PC-3 (cell line): ENCODE measurements around the gene MSX1. TPM values are rescaled to one million over a fixed set of nuclear protein-coding genes. Genes with fewer than 3 reads are reported as not detected.

ENCODE experiments used
- ATAC-seq: fragments of 200-7000 bp; cut with Tn5 transposase; 2 replicates; pipeline ENCODE4 v1.9.1; 2020; ENCODE audit warnings: mild to moderate bottlenecking, moderate library complexity
- BruUV-seq: library from RNA; stranded (reverse); fragments of 400-500 nt; replicated peaks from 2 replicates; lab custom pipeline; 2021; lab: Mats Ljungman, UMichigan
- CTCF ChIA-PET: fragments of 300-600 bp; sonication (Branson Sonifier 250); formaldehyde crosslinking; loops from one replicate; lab custom pipeline; 2022; ENCODE audit warnings: antibody characterized with exemption; lab: Charles Lee
- POLR2A ChIA-PET: fragments of 300-600 bp; sonication (Branson Sonifier 250); formaldehyde crosslinking; loops from one replicate; lab custom pipeline; 2022; ENCODE audit warnings: antibody characterized with exemption; ENCODE audit not compliant: unreplicated experiment; lab: Charles Lee
- DNase-seq: peaks from one replicate; pipeline ENCODE4 v3.0.0-alpha.2; 2015
- H2AFZ ChIP-seq: fragments of 300-600 bp; sonication (generic); 2 replicates; pipeline ENCODE4 v1.6.0; 2016; ENCODE audit warnings: antibody characterized with exemption, low read length
- H3F3A ChIP-seq: fragments of 300-600 bp; sonication (generic); one replicate; pipeline ENCODE4 v1.6.0; 2017; ENCODE audit warnings: antibody characterized with exemption, low read length, control low read depth, mild to moderate bottlenecking; ENCODE audit not compliant: unreplicated experiment
- H3K27ac ChIP-seq: fragments of 300-600 bp; sonication (generic); 2 replicates; pipeline ENCODE4 v1.5.1; 2016; ENCODE audit warnings: mild to moderate bottlenecking, low read length
- H3K27me3 ChIP-seq: fragments of 300-600 bp; sonication (generic); 2 replicates; pipeline ENCODE4 v1.6.1; 2016; ENCODE audit warnings: low read length, mixed read lengths
- H3K36me3 ChIP-seq: fragments of 300-600 bp; sonication (generic); 2 replicates; pipeline ENCODE4 v1.6.1; 2016; ENCODE audit warnings: low read depth, mixed run types, low read length, mixed read lengths
- H3K4me1 ChIP-seq: fragments of 300-600 bp; sonication (generic); 2 replicates; pipeline ENCODE4 v1.5.1; 2016; ENCODE audit warnings: low read length; ENCODE audit not compliant: insufficient read depth
- H3K4me2 ChIP-seq: fragments of 300-600 bp; sonication (generic); 2 replicates; pipeline ENCODE4 v1.6.0; 2016; ENCODE audit warnings: low read length
- H3K4me3 ChIP-seq: fragments of 300-600 bp; sonication (generic); 2 replicates; pipeline ENCODE4 v1.5.1; 2016; ENCODE audit warnings: mild to moderate bottlenecking, low read length, mixed read lengths
- H3K79me2 ChIP-seq: fragments of 300-600 bp; sonication (generic); 2 replicates; pipeline ENCODE4 v1.6.1; 2017; ENCODE audit warnings: low read length, mixed read lengths
- H3K9ac ChIP-seq: fragments of 300-600 bp; sonication (generic); 2 replicates; pipeline ENCODE4 v1.6.0; 2016; ENCODE audit warnings: mild to moderate bottlenecking, low read length
- H3K9me2 ChIP-seq: fragments of 300-600 bp; sonication (generic); replicated peaks from 2 replicates; pipeline ENCODE4 v1.6.1; 2016; ENCODE audit warnings: mixed run types, low read length, mixed read lengths
- H3K9me3 ChIP-seq: fragments of 300-600 bp; sonication (generic); 2 replicates; pipeline ENCODE4 v1.6.1; 2016; ENCODE audit warnings: low read length, mixed read lengths
- H4K20me1 ChIP-seq: fragments of 300-600 bp; sonication (generic); 2 replicates; pipeline ENCODE4 v1.6.1; 2016; ENCODE audit warnings: low read length, mixed read lengths
- EZH2 ChIP-seq: fragments of 300-600 bp; sonication (generic); IDR thresholded peaks from one replicate; pipeline ENCODE4 v1.6.1; 2017; ENCODE audit warnings: antibody characterized with exemption, mild to moderate bottlenecking, low read length; ENCODE audit not compliant: unreplicated experiment
- EZH2phosphoT487 ChIP-seq: fragments of 300-600 bp; sonication (generic); IDR thresholded peaks from 2 replicates; pipeline ENCODE4 v1.6.1; 2018; ENCODE audit warnings: mild to moderate bottlenecking, antibody characterized with exemption, low read length, borderline replicate concordance
- intact Hi-C: fragments of 100-400 bp; cut with micrococcal nuclease; formaldehyde crosslinking; loops from 2 replicates; pipeline ENCODE4 v1.9.0; 2023
- total RNA-seq: library from RNA; depleted of rRNA; stranded (reverse); fragments of >200 nt; gene quantifications from 2 replicates; pipeline ENCODE4 v1.2.3, GENCODE V29; 2014
- TF ChIP-seq, protein P1 (sequence below): fragments of 300-600 bp; sonication (generic); conservative IDR thresholded peaks from 2 replicates; pipeline ENCODE4 v1.5.1; 2017; ENCODE audit warnings: antibody characterized with exemption, low read depth, mild to moderate bottlenecking, low read length

MSX1 gene
- total RNA-seq, 1 experiment from 2014 or later: 7.5 TPM

DNA sequence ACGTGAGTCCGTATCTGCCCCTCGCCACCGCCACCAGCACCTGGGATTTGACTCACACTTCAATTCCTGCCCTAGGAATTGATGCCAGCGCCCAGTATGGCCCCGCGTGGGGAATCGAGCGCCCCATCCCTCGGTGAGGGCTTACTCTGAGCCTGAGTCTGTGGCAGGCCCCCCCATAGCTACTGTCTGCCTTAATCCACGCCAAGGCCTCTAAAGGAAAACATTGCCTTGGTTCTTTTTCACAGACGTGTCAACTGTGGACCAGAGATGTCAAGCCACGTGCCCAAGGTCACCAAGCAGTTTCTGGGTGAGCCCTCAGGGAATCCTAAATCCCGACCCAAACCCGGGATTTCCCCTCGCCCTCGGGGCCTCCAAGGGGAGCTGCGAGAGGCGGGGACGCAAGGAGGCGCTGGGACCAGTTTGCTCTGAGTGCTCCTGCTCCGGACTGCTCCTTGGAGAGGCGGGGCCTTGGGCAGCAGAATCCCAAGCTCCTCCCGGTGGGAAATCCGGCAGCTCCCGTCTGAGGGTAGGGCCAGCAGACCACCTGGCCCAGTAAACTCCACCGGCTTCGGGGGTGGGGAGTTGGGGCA is 12.9 kb downstream of the MSX1 start:
- ChIA-PET CTCF (no interaction called here), POLR2A (no interaction called here)
- Histone ChIP-seq H3K4me2 (no peak overlapping the region), H3K27me3 (peaks cover 60% of the 10 kb centered on the region), H3K27ac (no peak overlapping the region), H3F3A (no peaks in the 10 kb centered on the region), H3K9me3 (no peaks in the 10 kb centered on the region), H3K36me3 (no peaks in the 10 kb centered on the region), H4K20me1 (no peaks in the 10 kb centered on the region), H3K9me2 (no peaks in the 10 kb centered on the region), H3K9ac (no peak overlapping the region), H2AFZ (no peak overlapping the region), H3K4me1 (no peaks in the 10 kb centered on the region), H3K79me2 (no peaks in the 10 kb centered on the region), H3K4me3 (no peak overlapping the region)
- intact Hi-C loops: no loop called here
- no peak for DNase-seq
- ATAC-seq: no peak; the same call in 1 of the 2 replicates
- no TSS peak for BruUV-seq
- TF ChIP-seq EZH2phosphoT487 (no peak), EZH2 (no peak)
- TF ChIP-seq, protein P1, sequence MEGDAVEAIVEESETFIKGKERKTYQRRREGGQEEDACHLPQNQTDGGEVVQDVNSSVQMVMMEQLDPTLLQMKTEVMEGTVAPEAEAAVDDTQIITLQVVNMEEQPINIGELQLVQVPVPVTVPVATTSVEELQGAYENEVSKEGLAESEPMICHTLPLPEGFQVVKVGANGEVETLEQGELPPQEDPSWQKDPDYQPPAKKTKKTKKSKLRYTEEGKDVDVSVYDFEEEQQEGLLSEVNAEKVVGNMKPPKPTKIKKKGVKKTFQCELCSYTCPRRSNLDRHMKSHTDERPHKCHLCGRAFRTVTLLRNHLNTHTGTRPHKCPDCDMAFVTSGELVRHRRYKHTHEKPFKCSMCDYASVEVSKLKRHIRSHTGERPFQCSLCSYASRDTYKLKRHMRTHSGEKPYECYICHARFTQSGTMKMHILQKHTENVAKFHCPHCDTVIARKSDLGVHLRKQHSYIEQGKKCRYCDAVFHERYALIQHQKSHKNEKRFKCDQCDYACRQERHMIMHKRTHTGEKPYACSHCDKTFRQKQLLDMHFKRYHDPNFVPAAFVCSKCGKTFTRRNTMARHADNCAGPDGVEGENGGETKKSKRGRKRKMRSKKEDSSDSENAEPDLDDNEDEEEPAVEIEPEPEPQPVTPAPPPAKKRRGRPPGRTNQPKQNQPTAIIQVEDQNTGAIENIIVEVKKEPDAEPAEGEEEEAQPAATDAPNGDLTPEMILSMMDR: no peak

DNA sequence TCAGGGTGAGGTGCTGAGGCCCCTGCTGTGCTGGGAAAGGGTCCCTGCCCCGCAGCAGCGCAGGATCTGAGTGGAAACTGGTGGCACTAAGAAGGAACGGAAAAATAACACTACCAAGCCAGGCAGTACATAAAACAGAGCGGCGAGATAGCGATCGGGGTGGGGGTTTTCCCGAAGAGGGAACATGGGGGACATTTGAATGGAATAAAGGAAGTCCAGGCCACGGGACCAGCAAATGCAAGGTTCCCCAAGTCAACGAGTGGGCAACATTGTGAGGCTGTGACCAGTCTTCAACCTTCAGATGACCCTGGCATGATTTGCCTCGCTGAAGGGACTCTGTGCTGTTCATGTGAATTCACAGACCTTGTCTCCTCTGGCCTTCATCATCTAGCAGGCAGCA is 13.7 kb downstream of the MSX1 start:
- H3K36me3 ChIP-seq: no peaks in the 10 kb centered on the region
- no peaks in the 10 kb centered on the region for H3F3A ChIP-seq
- H3K4me1 ChIP-seq: no peaks in the 10 kb centered on the region
- BruUV-seq: no TSS peak
- DNase-seq (no peak), ATAC-seq (no peak)
- H3K79me2 ChIP-seq: no peaks in the 10 kb centered on the region
- no peaks in the 10 kb centered on the region for H3K9me2 ChIP-seq
- intact Hi-C loops: no loop called here
- H4K20me1 ChIP-seq: no peaks in the 10 kb centered on the region
- CTCF ChIA-PET: no interaction called here
- H3K27ac ChIP-seq: no peak overlapping the region
- H2AFZ ChIP-seq: no peak overlapping the region
- no peaks in the 10 kb centered on the region for H3K9me3 ChIP-seq
- POLR2A ChIA-PET: no interaction called here
- H3K9ac ChIP-seq: no peak overlapping the region
- no peak overlapping the region for H3K4me3 ChIP-seq
- H3K4me2 ChIP-seq: no peak overlapping the region
- TF ChIP-seq, protein P1: no peak
- TF ChIP-seq EZH2phosphoT487 (no peak), EZH2 (no peak)
- H3K27me3 ChIP-seq: peaks cover 52% of the 10 kb centered on the region

DNA sequence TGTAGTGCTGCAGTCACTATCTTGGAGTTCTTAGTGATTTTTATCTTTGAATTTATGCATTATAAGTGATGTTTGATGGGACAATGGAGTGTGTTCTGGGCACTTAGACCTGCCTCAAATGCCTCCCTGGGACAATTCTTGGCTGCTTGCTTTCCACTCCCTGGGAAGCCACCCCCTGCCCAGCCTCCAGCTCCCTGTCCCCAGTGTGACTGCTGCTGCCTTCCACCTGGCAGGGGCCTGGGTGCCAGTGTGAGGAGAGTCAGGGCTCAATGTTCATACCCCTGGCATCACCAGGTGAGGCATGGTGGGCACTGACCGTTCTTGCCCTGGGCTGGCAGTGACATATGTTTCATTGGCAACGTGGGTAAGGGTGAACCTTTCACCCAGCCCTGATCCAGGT is 14.8 kb downstream of the MSX1 start:
- intact Hi-C loops: no loop called here
- no TSS peak for BruUV-seq
- Histone ChIP-seq H3K27me3 (peaks cover 43% of the 10 kb centered on the region), H3K9me2 (no peaks in the 10 kb centered on the region), H3F3A (no peaks in the 10 kb centered on the region), H3K79me2 (no peaks in the 10 kb centered on the region), H3K36me3 (no peaks in the 10 kb centered on the region), H4K20me1 (no peaks in the 10 kb centered on the region), H2AFZ (no peak overlapping the region), H3K9me3 (no peaks in the 10 kb centered on the region), H3K4me3 (no peak overlapping the region), H3K4me2 (no peak overlapping the region), H3K4me1 (no peaks in the 10 kb centered on the region), H3K27ac (no peak overlapping the region), H3K9ac (no peak overlapping the region)
- ChIA-PET CTCF (no interaction called here), POLR2A (no interaction called here)
- TF ChIP-seq EZH2: no peak
- no peak for TF ChIP-seq EZH2phosphoT487
- TF ChIP-seq, protein P1: no peak
- DNase-seq: no peak
- ATAC-seq: no peak
